Frontal cortex (tissue), 4 donors: ENCODE results near the gene ROBO2. TPM values are rescaled to one million over a fixed set of nuclear protein-coding genes. Genes with fewer than 3 reads are reported as not detected.

Experiments used
- DNase-seq, 2 donors: peaks; one replicate each; pipeline ENCODE4 v3.0.0; 2012; ENCODE audit warnings: low spot score in 2 of 2
- FAIRE-seq: peaks from 2 replicates; lab custom pipeline; 2012; peaks lifted over from hg19 to GRCh38; lab: Jason Lieb, UNC
- total RNA-seq: library from RNA; depleted of rRNA; stranded (reverse); fragments of >200 nt; gene quantifications from one replicate; pipeline ENCODE4 v1.2.3, GENCODE V29; 2014
- donor health status: control.
- donor health status: control.
- donor health status: control.

ROBO2 gene
- total RNA-seq, 1 donor from 2014 or later: 245 TPM

DNA sequence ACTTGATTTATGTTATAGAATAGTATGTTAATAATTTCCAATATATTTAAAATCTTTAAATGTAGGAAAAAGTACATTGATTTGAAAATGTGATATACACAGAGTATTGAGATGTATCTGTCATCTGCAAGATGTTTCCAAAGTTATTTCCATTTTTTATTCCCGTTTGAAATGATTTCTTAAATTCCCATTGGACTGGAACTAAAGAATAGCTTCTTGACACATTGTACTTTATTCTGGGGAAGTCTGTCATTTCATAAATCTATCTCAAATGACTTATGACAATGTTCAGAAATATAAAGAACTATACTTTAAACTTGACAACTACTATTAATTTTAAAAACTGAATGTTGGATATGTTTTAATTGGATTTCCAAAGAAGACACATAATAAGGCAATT lies 489.6 kb downstream of the ROBO2 start:
- peak; percentile 43 for FAIRE-seq
- DNase-seq: no peak

DNA sequence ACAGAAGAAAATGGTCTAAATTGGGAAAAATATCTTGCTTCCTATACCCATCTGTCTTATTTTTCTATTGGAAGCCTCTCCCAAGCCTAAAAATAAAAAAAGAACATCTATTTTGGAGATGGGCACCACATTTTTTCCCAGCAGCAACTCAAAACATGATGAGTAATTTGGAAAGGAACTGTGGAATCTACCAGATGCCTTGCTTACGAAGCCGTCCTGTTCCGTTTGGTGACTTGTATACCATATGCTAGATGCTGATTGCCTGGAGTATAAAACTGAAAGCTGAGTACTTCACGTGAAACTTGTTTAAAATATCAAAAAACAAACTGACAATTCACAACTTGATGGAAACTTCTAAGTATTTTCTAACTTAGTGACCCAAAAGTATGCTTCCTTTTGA lies 491.0 kb downstream of the ROBO2 start:
- DNase-seq (peak in 1 of 2 donors; percentile 2), FAIRE-seq (no peak)

- FAIRE-seq (no peak), DNase-seq (no peak)
Measured at GRCh38 chr3:77535116-77535515, 495.2 kb downstream of the ROBO2 start.

DNA sequence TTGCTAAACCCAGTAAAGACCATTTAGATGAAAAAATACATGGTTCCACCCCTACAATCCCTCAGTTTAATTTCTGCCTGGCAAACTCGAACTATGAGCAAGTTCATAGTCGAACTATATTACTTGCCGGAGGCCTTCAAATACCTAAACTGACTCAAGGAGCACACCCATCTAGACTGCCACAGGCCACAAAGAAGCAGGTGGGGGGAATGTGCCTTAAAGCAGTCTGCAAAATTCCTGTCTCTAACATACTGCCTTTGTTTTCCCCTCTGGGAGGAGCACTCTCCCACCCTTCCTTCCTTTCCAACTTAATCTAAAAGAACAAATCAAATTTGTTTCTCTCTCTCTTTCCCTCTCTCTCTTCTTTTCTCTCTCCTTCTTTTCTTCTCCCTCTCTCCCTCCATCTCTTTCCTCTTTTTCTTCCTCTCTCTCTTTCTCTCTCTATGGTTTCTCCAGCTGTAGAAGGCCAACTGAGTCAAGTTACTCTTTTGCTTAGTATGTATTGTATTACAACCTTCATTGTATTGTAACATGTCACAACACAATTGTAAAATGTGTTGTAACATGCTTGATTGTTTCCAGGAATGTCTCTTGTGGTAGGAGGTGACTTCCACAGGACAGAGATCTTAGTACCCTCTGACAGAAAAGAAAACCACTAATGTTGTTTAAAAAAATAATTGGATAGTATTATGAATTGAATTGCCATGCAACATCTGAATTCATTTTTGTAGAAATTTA lies 496.3 kb downstream of the ROBO2 start:
- DNase-seq (no peak), FAIRE-seq (no peak)

DNA sequence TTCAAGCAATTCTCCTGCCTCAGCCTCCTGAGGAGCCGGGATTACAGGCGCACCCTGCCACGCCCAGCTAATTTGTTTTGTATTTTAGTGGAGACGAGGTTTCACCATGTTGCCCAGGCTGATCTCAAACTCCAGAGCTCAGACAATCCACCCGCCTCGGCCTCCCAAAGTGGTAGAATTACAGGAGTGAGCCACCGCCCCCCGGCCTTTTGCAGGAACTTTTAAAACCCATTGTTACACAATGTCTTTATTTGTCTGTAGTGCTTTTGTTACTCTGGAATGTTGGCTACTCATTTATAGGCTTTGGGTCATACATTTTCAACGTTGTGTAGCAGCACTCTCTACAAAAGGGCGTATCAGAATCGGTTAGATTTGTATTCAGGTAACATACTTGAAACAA lies 499.1 kb downstream of the ROBO2 start:
- no peak for FAIRE-seq
- DNase-seq: no peak

DNA sequence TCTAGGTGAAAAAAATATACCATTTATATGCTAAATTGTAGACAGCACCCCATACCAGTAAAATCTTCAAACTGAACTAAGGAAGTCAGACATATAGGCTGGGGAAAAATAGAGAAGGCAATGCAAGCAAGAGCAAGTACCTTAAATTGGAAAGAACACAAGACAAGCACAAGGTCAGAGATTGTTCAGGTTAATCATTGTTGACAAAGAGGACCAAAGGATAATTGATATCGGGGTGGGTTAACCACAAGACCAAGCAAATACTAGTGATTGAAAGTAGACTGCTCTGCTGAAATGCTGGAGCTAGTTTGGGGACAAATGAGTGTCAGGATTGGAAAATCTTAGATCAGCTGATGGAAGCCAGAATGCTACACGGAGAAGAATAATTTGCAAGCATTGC lies 499.8 kb downstream of the ROBO2 start:
- FAIRE-seq (no peak), DNase-seq (no peak)

DNA sequence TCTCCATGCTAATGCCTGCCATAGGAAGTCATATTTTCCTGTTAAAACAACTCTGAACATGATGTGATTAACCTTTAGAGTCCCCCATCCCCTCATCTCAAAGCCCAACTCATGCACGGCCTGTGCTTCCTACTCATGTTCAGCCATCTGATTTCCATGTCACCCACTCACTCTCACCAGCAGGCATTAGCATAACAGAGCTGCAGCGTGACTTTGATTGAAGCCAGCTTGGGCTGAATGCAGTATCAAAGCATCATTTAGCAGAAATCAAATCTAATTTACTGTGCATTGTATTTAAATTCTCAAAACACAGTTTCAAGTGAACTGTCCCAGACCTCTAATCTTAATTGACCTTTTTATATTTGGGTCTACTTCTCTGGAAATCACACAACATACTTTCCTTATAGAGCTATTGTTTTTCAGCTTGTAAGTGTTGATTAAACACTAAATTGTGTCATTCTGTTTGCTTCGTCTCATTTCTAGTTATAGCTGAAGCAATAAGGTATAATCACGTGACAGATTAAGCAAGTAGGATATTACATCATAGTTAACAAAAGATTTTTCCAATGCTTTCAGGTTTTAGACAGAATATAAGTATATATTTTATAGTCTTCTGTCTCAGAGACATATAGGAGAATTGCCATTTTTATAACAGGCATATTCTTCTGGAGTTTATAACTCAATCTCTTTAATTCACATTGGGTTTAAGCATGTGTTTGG lies 501.5 kb downstream of the ROBO2 start:
- DNase-seq (no peak), FAIRE-seq (no peak)

- no peak for FAIRE-seq
- DNase-seq: no peak
Measured at GRCh38 chr3:77546246-77546645, 506.3 kb downstream of the ROBO2 start.

GRCh38 chr3:77549034-77549433 lies 509.1 kb downstream of the ROBO2 start:
- FAIRE-seq (no peak), DNase-seq (no peak)

DNA sequence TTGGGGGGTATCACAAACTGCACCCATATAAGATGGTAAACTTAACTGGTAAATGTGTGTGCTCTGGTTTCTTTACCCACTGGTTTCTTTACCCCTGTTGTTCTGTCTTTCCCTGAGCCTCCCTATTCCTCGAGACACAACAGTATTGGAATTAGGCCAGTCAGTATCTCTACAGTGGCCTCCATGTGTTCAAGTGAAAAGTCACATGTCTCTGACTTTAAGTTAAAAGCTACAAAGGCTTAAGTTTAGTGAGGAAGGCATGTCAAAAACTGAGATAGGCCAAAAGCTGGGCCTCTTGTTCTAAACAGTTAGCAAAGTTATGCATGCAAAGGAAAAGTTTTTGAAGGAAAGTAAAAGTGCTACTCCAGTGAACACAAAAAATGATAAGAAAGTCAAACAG lies 513.3 kb downstream of the ROBO2 start:
- no peak for DNase-seq
- FAIRE-seq: no peak

GRCh38 chr3:77562089-77562488 lies 522.2 kb downstream of the ROBO2 start:
- DNase-seq: no peak
- no peak for FAIRE-seq

DNA sequence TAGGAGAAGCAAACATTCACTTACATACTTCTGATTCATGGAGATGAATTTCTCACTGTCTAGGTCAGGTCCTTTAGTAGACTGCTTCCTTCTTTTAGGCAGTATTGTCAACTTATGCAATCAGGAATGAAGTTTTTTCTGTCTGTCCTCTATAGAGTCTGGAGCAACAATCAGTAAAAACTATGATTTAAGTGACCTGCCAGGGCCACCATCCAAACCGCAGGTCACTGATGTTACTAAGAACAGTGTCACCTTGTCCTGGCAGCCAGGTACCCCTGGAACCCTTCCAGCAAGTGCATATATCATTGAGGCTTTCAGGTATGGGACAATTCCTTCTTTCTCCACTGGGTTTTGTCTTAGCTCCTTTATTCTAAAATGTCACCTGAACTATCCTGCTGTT lies 523.1 kb downstream of the ROBO2 start:
- DNase-seq (no peak), FAIRE-seq (no peak)

DNA sequence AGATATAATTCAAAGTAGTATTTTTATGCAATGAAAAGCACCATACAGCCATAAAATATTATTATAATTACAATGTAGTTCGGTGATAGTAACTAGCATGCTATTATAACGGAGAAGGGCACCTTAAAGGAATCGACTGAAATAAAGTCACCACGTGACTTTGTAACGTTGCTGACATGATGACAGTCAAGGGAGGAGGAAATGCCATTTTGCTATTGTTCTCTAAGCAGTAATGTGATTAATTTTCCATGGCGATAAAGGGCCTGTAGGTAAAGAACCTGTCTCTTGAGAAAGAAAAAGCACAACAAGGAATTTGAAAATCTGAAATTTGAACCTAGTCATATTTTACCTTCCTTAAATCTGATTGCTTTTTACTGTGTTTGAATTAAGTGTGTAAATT lies 526.2 kb downstream of the ROBO2 start:
- FAIRE-seq (no peak), DNase-seq (no peak)

DNA sequence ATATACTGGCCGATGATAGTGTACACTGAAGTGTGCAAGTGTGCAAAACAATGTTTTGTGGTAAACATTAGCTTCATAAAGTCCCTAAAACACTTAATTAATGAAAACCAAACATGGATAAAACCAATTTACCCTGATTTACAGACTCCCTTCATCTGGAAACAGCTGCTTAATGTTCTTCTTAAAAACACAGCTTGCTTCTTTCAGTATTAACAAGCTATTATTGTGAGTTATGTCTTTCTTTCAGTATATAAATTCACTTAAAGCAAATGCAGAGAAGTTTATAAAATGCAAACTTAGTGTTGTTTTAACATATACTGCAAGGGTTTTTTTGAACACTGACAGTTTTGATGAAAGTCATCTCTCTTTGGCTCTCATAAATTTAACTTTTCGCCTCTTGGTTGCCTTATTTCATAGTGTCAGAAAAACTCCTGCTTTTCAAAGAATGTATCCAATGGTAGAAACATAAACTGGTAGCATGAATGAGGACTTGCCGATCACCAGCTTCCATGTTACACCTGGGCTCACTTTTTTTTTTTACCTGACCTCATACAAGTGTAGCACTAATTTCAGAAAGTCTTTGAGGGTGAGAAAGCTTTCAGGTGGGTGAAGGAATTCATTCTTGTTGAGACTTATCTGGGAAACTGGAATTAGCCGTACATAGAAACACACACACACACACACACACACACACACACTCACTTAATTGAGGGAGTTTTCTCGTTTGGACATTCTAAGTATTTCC lies 532.2 kb downstream of the ROBO2 start:
- FAIRE-seq: no peak

GRCh38 chr3:77577264-77577663 lies 537.4 kb downstream of the ROBO2 start:
- FAIRE-seq: no peak
- DNase-seq: no peak

More for the DNA sequence above, 532.2 kb downstream of the ROBO2 start:
- DNase-seq: no peak

DNA sequence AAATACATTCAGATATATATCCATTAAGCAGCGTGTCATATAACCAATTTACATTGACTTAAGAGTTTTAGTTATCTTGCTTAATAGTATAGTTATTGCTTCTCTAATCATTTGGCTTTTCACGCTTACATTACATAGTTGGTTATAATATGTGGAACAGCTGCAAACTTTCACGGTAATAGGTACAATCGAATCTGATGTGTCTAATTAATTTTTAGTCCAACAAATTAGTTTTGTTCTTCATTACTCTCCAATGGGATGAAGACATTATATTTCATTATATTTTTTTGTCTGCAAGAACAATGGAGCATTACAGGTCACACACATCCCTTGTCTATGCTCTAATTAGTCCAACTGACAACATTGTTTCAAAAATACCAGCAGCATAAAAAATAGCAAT lies 546.3 kb downstream of the ROBO2 start:
- DNase-seq: no peak
- FAIRE-seq: no peak

- FAIRE-seq (no peak), DNase-seq (no peak)
Measured at GRCh38 chr3:77588863-77589262, 549.0 kb downstream of the ROBO2 start.

GRCh38 chr3:77590191-77590590 lies 550.3 kb downstream of the ROBO2 start:
- no peak for FAIRE-seq
- no peak for DNase-seq

DNA sequence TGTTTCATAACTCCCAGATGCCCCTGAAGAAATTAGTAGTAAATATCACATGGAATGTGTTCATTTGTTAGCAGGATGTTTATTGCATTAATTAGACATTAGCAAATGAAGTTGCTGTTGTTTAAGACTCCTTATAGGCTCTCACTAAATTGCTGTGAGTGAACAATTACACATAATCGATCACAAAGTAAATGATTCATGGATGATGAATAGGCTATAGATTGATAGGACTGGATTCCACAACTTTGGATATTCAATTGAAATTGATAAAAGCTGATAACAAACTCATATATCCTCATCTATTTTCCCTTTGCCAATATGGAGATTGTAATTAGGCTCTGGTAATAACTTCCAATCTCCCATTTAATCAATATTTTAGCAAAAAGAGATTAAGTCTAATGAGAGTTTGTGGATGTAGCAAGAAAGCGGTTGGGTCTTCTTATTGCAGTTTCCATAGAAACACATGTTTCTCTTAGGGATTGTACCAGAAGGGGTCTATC lies 555.5 kb downstream of the ROBO2 start:
- no peak for DNase-seq
- no peak for FAIRE-seq

DNA sequence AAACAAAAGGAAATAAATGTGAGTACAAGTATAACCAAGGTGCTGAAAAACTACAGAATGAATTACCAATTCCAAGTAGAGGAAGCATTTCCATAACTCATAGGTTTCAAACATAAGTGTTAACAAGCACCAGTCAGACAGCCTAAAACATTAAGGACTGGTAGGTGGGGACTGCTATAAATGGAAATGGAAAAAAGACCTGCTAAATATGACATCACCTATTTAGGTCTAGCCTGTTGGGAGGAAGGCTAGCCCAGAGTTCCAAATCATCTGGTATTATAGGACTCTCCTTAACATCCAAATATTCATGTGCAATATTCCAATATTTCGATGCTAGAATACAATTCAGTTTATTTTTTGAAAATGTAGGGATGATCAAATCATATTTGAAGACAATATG lies 560.0 kb downstream of the ROBO2 start:
- DNase-seq (no peak), FAIRE-seq (no peak)
